Renal cortex interstitium (tissue), 11 donors: ENCODE results near the gene LAGE3. TPM values are rescaled to one million over a fixed set of nuclear protein-coding genes. Genes with fewer than 3 reads are reported as not detected.
A peak's percentile ranks its signal among the peaks of the same experiment; 100 is the strongest.
"Not testable (repeated sequence)": the region's sequence is repeated elsewhere in the genome, so short reads cannot be mapped to it uniquely, and the experiment has no call there.

Experiments used
- DNase-seq, 11 donors: peaks; one replicate each; pipeline ENCODE4 v3.0.0-alpha.2; 2013; ENCODE audit warnings: low read depth in 9 of 11, low spot score in 4 of 11; ENCODE audit errors: extremely low read depth in 1 of 11
- polyA plus RNA-seq, 3 donors: library from polyadenylated mRNA; unstranded; fragments of 120-200 nt; gene quantifications; one replicate each; pipeline ENCODE4 v1.2.1, GENCODE V29; 2013; ENCODE audit not compliant: insufficient read length in 3 of 3

Gene LAGE3
- polyA plus RNA-seq, 3 donors, result 9.2 to 14.9 (median 11.8) TPM

- no peak for DNase-seq
These were observed 29.3 kb upstream of the LAGE3 start for GRCh38 chrX:154508384-154508745.

- DNase-seq, result no peak
These were observed 28.7 kb upstream of the LAGE3 start for GRCh38 chrX:154507673-154508383.

DNA sequence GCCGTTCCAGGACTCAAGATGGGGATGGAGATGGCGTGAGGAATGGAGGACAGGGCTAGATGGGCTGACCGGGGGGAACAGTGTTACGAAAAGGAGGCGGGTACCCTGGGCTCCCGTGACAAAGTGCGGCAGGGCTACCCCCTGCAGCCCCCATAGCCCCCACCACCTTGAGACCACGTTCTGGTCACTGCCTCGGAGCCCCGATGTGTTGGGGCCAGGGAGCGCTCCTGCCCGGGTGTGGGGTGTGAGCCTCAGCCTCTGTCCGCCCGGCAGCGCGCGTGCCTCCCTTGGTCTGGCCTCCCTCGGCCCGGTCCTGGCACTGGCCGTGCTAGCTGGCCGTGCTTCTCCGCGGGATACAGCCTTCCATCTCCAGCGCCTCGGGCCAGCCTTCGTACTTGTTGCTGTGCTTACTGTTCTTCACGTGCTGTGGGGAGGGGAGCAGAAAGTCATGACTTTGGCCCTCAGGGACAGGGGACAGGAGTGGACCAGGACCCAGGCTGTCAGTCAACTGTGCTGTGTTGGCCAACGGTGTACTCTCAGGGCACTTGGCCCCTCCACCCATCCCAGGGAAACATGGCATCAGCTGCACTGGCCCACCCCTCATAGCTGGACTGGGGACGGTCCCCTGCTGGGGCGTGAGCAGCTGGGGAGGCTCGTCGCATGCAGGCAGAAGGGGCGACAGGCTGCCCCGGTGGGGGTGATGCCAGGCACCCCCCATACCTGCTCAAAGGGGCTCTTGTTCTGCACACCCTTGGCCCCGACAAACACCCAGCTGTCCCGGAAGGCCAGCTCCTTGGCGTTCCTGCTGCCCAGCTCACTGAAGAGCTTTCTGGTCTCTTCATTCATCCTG, 27.6 kb upstream of the LAGE3 start:
- no peak for DNase-seq

DNA sequence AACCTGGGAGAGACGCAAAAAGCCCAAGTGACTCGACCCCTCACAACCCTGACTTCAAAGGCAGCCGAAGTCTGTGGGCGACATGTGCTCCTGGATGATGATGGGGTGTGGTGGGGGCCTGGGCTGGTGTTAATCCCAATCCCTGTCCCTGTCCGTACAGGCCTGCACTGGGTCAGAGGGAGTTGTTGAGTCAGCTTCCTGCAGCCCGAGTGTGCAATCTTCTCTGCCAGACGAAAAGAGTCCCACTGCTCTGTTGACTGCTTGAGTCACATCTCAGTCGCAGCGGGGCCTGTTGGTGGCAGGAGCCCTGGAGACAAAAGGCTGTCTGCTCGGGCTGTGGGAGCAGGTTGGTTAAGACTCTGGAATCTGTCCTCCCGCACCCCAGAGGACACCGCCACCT, 26.7 kb upstream of the LAGE3 start:
- DNase-seq, result no peak

GRCh38 chrX:154502989-154503388, 23.9 kb upstream of the LAGE3 start:
- no peak for DNase-seq

- no peak for DNase-seq
These were observed 23.0 kb upstream of the LAGE3 start for GRCh38 chrX:154502098-154502497.

- not testable (repeated sequence) for DNase-seq
These were observed 22.3 kb upstream of the LAGE3 start for GRCh38 chrX:154501423-154501822.

GRCh38 chrX:154496591-154497137, 17.6 kb upstream of the LAGE3 start:
- not testable (repeated sequence) for DNase-seq

DNA sequence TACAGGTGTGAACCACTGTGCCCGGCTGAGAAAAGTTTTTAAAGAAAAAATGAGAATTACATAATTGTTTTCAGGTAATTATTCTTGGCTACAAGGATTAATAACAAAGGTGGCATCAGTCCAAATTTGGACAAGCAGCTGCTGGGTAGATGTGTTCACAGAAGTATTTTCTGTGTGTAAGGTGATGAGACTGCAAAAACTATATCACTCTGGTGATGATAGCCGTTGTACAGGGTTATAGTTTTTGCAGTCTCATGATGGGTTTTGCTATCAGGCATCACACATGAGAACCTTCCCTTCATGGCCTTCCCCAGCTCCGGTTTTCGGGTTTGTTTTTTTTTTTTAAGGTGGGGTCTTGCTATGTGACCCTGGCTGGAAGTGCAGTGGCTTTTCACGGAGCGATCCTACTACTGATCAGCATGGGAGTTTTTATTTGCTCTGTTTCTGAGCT, 16.4 kb upstream of the LAGE3 start:
- no peak for DNase-seq

- no peak for DNase-seq
These were observed 15.6 kb upstream of the LAGE3 start for GRCh38 chrX:154494715-154495114.

- DNase-seq, result peak; percentile 64 to 88 (median 84)
These were observed 11.5 kb upstream of the LAGE3 start, which contains the start of gene SLC10A3 for GRCh38 chrX:154490414-154491083. Gene SLC10A3, minus strand, starts transcription at chrX:154490629. Its CDS starts 1,689 bp downstream, at chrX:154488940.

- no peak for DNase-seq
These were observed 10.9 kb upstream of the LAGE3 start for GRCh38 chrX:154490021-154490413.

DNA sequence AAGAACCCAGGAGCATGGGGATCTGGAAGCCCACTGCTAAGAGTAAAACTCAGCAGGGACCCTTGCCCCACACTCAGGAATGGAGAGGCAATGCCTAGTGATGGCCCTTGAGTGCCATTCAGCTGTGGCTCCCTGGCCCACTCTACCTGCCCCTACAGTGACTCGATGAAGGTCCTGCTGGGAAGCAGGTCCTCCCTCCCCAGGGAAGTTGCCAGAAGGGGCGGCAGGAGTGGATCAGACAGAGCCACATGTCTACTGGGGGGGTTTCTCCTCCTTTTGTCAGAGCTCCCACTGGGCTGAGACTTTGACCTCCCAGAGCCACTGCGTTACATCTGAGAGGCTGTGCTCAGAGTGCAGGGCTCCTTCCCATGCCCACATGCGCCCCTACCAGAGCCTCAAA, 10.1 kb upstream of the LAGE3 start:
- no peak for DNase-seq

DNA sequence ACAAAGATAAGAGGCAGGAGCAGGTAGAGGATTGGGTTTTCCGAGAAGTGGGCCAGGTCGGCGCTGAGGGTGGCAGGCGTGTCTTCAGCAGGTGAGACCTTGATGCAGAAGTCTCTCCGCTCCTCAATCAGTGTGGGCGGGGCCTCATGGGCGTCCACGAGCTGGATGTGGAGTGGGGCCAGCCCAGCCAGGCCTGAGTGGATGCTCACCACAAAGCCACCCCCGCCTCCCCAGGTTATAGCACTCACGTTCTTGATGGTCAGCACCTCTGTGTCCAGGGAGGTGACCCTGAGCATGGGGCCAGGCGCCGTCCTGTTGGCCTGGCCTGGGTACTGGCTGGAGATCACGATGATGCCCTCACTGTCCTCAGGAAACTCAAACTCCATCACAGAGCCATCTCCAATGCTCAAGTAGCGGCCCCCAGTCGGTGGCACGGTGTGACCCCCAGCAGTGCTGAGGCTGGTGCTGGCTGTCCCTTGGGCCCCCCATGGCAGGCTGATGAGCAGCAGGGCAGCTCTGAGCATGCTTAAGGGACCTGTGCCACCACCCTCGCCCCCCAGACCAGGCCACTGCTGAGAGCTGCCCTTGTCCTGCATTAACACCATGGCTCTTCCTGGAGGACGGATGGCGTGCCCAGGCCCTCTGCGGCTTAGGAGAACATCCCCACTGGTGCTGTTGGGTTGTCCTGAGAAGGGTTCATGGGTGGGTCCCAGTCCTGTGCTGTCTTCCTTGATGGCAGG, 9.4 kb upstream of the LAGE3 start:
- DNase-seq, result no peak

- DNase-seq, result no peak
These were observed 8.6 kb upstream of the LAGE3 start for GRCh38 chrX:154487518-154488290.

GRCh38 chrX:154486396-154487207, 7.5 kb upstream of the LAGE3 start, which contains the start of gene UBL4A:
Gene UBL4A, minus strand, starts transcription at chrX:154486615. Its CDS starts 31 bp downstream, at chrX:154486584.
- DNase-seq, result peak in 9 of 11 donors; percentile 33 to 70 (median 56)

DNA sequence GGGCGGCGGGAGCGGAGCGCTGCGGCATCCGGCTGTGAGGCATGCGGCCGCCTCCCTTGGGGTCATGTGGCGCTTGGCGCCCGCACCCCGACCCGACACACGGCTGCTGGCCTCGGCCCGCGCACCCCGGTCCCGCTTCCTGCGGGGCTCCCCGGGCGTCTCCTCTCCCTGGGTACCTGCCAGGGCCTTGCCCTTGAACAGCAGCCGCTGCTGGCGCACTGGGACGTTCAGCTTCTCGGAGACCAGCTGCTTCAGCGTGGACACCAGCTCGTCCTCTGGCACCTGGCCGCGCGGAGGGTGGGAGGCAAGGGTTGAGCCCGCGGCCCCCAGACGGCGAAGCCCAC, 6.9 kb upstream of the LAGE3 start:
- DNase-seq, result no peak
